Skeletal muscle cell (primary cell): ENCODE measurements around the gene DOK6.
"Not testable (repeated sequence)": the region's sequence is repeated elsewhere in the genome, so short reads cannot be mapped to it uniquely, and the experiment has no call there.

Source experiments
- DNase-seq: peaks from one replicate; pipeline ENCODE4 v3.0.0-alpha.2; 2010; ENCODE audit warnings: low read depth
- H3K4me3 ChIP-seq: 2 replicates; pipeline ENCODE4 v1.5.1; 2011; ENCODE audit warnings: low read depth, mild to moderate bottlenecking, control low read depth, low read length, moderate library complexity

The DOK6 gene

GRCh38 chr18:69878213-69878933 lies 477.7 kb downstream of the DOK6 start:
- H3K4me3 ChIP-seq = no peak overlapping the region
- no peak for DNase-seq

DNA sequence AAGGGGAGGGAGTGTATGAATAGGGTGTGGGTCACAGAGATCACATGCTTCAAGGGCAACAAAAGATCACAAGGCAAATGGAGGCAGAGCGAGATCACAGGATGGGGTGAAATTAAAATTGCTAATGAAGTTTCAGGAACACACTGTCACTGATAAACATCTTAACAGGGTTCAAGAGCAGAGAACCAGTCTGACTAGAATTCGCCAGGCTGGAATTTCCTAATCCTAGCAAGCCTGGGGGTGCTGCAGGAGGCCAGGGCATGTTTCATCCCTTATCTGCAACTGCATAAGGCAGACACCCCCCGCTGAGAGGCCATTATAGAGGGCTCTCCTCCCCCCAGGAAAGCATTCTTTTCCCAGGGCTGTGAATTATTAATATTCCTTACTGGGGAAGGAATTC lies 478.4 kb downstream of the DOK6 start:
- not testable (repeated sequence) for H3K4me3 ChIP-seq, DNase-seq

DNA sequence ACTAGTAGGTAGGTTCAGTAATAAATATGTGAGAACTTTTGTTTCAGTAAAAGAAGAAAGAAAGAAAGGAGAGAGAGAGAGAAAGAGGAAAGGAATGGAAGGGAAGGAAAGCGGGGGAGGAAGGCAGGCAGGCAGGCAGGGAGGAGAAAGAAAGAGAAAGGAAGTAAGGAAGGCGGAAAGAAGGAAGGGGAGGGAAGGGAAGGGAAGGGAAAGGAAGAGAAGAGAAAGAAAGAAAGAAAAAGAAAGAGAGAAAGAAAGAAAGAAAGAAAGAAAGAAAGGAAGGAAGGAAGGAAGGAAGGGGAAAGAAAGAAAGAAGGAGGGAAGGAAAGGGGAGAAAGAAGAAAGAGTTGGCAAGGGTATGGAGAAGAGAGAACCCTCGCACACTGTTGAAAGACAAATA lies 479.4 kb downstream of the DOK6 start:
- DNase-seq = no peak
- H3K4me3 ChIP-seq = no peak overlapping the region

DNA sequence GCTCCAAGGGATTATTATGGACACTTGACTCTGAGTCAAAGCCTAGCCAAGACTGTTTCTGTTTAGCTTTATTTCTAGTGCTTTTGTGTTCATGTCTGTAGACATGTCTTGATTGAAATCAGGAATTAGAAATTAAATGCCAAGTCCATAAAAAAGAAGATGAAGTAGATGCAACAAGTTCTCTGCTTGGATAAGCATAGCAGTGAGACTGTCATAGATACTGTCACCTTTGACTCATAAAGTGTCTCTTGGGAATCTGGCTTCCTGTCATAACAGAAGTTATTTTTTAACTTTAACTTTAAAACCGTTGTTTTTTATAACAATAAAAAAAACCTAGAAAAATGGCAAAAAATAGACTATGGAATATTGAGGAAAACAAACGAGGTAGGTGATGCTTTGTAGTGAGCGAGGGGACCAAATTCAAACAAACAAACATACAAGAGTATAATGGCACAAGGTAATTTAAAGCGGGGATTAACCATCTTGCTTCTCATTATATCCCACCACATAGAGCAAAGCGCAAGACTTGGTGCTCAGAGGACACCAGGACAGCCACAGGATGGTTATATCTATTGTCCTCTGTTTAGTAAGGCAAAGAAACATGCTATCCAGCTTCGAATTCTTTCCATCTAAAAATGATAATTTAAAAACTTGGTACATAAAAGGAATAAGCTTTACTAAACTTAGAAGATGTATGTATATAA lies 482.4 kb downstream of the DOK6 start:
- H3K4me3 ChIP-seq = no peak overlapping the region
- no peak for DNase-seq

- H3K4me3 ChIP-seq = no peak overlapping the region
- DNase-seq = no peak
Measured at GRCh38 chr18:69883781-69884180, 483.1 kb downstream of the DOK6 start.

- no peak overlapping the region for H3K4me3 ChIP-seq
- no peak for DNase-seq
Measured at GRCh38 chr18:69885355-69885754, 484.7 kb downstream of the DOK6 start.

GRCh38 chr18:69885841-69886531 lies 485.3 kb downstream of the DOK6 start:
- no peak overlapping the region for H3K4me3 ChIP-seq
- no peak for DNase-seq

- no peak for DNase-seq
- H3K4me3 ChIP-seq = no peak overlapping the region
Measured at GRCh38 chr18:69887256-69887655, 486.6 kb downstream of the DOK6 start.

DNA sequence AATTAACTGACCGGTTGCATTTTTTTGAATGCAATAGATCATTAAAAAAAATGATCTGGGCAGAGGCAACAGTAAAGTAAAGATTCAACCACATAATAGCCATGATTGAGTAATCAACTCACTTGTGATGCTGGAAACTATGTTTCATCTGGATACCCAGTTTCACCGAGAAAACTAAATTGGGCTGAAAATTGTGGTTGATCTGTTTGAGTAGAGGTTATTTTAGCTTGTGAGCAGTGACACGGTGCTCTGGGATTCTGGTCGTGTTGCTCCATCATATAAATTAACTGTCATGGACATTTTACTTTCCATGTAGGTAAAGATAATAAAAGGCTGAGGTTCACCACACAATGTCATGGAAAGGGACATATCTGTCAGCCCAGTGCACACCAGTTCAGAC lies 488.3 kb downstream of the DOK6 start:
- H3K4me3 ChIP-seq = no peak overlapping the region
- DNase-seq = no peak

DNA sequence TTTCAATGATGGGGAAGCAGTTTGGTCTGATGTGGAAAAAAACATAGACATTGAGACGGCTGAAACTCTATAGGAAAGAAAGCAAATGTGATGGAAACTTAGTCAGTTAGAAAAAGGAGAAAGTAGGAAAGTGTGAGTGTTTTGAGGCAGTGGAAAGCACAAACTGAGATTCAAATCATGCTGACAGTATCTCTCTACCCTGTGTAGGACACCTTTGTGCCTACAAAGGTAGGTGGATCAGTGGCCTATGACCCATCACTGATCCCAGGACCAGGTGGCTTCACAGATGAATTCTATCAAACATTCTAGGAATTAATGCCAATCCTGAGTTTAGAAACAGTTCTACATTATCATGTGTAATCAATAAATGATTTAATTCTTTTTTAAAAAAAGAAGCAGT lies 489.9 kb downstream of the DOK6 start:
- no peak for DNase-seq
- H3K4me3 ChIP-seq = no peak overlapping the region

DNA sequence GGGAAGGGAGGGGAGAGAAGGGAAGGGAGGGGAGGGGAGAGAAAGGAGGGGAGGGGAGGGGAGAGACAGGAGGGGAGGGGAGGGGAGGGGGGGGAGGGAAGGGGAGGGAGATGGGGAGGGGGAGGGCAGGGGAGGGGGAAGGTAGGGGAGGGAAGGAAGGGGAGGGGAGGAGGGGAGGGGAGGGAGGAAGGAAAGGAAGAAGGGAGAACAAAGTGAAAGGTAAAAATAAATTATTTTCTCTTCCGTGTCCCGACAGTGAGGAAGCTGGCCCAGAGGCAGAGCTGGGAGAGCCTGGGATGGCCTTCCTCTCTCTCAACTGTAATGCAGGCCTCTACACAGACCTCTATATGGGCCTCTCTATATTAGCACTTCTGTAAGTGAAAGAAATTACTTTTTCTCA lies 493.8 kb downstream of the DOK6 start:
- no peak for DNase-seq
- H3K4me3 ChIP-seq = no peak overlapping the region

- DNase-seq = no peak
- H3K4me3 ChIP-seq = no peak overlapping the region
Measured at GRCh38 chr18:69895066-69896047, 494.7 kb downstream of the DOK6 start.

DNA sequence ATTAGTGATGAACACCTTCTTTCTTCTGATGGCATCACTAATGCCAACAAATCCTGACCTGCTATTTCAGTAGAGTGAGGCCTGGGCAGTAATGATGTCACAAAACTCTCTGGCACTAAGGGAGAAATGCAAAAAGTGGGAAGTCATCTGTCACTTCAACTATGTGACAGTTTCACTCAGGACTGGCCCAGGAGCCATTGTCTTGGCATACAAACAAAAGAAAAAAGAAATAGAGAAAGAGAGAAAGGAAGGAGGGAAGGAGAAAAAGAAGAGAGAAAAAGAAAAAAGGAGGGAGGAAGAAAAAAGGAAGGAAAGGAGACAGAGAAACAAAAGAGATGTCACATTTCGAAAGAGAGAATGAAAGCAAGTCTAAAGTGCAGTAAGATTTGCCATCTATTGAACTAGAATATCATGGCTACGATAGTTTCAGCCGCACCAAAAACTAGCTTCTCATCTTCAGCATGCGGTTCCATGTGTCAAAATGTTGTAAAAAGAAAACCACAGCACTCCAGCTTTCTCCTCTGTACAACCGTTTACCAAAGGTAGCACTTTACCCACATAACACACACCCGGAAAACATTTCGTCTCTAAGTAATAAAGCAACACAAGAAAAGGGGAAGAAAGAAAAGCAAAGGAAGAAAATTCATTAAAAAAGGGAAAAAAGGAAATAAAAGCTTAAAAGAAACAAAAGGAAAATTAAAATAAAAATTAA lies 496.9 kb downstream of the DOK6 start:
- no peak overlapping the region for H3K4me3 ChIP-seq
- DNase-seq = no peak

DNA sequence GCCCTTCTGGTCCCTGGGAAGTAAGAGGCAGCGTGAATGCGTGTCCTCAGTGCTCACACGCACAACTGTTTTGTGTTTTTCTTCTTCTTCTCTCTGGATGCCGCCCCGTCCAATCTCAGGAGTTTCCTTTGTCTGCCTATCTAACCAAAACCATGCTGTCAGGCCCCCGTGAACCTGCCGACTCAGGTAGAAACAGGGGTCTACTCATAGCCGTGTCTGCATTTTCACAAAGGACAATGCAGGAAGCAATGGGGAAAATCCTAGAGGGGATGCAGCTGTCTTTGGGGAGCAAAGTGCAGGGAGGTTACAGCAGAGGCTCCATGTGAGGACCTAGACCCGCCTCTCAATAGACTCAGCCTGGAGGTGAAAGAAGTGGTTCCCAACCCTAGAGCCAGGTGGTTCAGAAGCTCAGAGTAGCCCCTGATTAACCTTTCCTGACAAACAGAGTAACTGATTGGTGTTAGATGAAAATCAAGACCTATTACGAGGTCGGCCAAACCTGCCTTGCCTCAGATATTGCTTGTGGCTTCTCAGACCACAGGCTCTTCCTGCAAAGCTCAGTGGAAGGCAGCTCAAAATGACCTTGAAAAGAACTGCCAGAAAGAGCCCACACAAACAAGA lies 497.7 kb downstream of the DOK6 start:
- no peak for DNase-seq
- no peak overlapping the region for H3K4me3 ChIP-seq
